H9 (cell line): ENCODE results near the gene TFRC. TPM values are rescaled to one million over a fixed set of nuclear protein-coding genes. Genes with fewer than 3 reads are reported as not detected.

Experiments used
- DNase-seq: peaks from one replicate; pipeline ENCODE4 v3.0.0-alpha.2; 2017
- H2AFZ ChIP-seq: one replicate; pipeline ENCODE4 v1.6.1; 2013; ENCODE audit warnings: mild to moderate bottlenecking, low read length, control low read depth, moderate library complexity
- H2AK5ac ChIP-seq: 2 replicates; pipeline ENCODE4 v1.6.1; 2013; ENCODE audit warnings: low read length, control low read depth, mixed read lengths; ENCODE audit not compliant: insufficient read length
- H2BK120ac ChIP-seq: one replicate; pipeline ENCODE4 v1.6.1; 2013; ENCODE audit warnings: low read depth, mild to moderate bottlenecking, low read length, control low read depth, inconsistent platforms; ENCODE audit not compliant: poor library complexity, severe bottlenecking
- H2BK12ac ChIP-seq: 2 replicates; pipeline ENCODE4 v1.6.1; 2013; ENCODE audit warnings: low read length, control low read depth, mixed read lengths, low read depth; ENCODE audit not compliant: insufficient read length
- H2BK15ac ChIP-seq: 2 replicates; pipeline ENCODE4 v1.6.1; 2013; ENCODE audit warnings: low read depth, low read length, control low read depth
- H2BK20ac ChIP-seq: one replicate; pipeline ENCODE4 v1.6.1; 2013; ENCODE audit warnings: low read depth, mild to moderate bottlenecking, low read length, control low read depth, inconsistent platforms; ENCODE audit not compliant: poor library complexity, severe bottlenecking
- H2BK5ac ChIP-seq: 2 replicates; pipeline ENCODE4 v1.6.1; 2013; ENCODE audit warnings: low read length, control low read depth, mixed read lengths; ENCODE audit not compliant: insufficient read length
- H3K14ac ChIP-seq: 2 replicates; pipeline ENCODE4 v1.6.1; 2013; ENCODE audit warnings: low read length, control low read depth; ENCODE audit not compliant: insufficient read depth
- H3K18ac ChIP-seq: 2 replicates; pipeline ENCODE4 v1.6.1; 2013; ENCODE audit warnings: low read depth, mild to moderate bottlenecking, mixed read lengths, low read length, control low read depth; ENCODE audit not compliant: insufficient read length
- H3K23ac ChIP-seq: 2 replicates; pipeline ENCODE4 v1.6.1; 2013; ENCODE audit warnings: low read length, control low read depth, mixed read lengths, low read depth; ENCODE audit not compliant: insufficient read length
- H3K23me2 ChIP-seq: 2 replicates; pipeline ENCODE4 v1.6.1; 2013; ENCODE audit warnings: low read depth, mild to moderate bottlenecking, mixed read lengths, low read length, control low read depth; ENCODE audit not compliant: insufficient read length, poor library complexity, severe bottlenecking
- H3K27ac ChIP-seq: 2 replicates; pipeline ENCODE4 v1.5.1; 2013; ENCODE audit warnings: low read length, control low read depth, mixed read lengths, low read depth; ENCODE audit not compliant: insufficient read length
- H3K27me3 ChIP-seq: 2 replicates; pipeline ENCODE4 v1.6.1; 2013; ENCODE audit warnings: low read length, control low read depth, inconsistent platforms; ENCODE audit not compliant: insufficient read depth
- H3K4ac ChIP-seq: 2 replicates; pipeline ENCODE4 v1.6.1; 2013; ENCODE audit warnings: low read depth, mild to moderate bottlenecking, control low read depth, inconsistent platforms, low read length, moderate library complexity
- H3K4me1 ChIP-seq: 2 replicates; pipeline ENCODE4 v1.6.1; 2013; ENCODE audit warnings: low read length, control low read depth, inconsistent platforms; ENCODE audit not compliant: insufficient read depth
- H3K4me2 ChIP-seq: 2 replicates; pipeline ENCODE4 v1.6.1; 2013; ENCODE audit warnings: low read length, control low read depth, mixed read lengths; ENCODE audit not compliant: insufficient read length, insufficient read depth
- H3K56ac ChIP-seq: 2 replicates; pipeline ENCODE4 v1.6.1; 2013; ENCODE audit warnings: low read depth, mild to moderate bottlenecking, mixed read lengths, low read length, control low read depth; ENCODE audit not compliant: insufficient read length
- H3K79me1 ChIP-seq: 2 replicates; pipeline ENCODE4 v1.6.1; 2013; ENCODE audit warnings: low read depth, mild to moderate bottlenecking, moderate library complexity, low read length, control low read depth, inconsistent platforms; ENCODE audit not compliant: insufficient read depth, poor library complexity, severe bottlenecking
- H3K79me2 ChIP-seq: 2 replicates; pipeline ENCODE4 v1.6.1; 2013; ENCODE audit warnings: low read length, control low read depth, inconsistent platforms; ENCODE audit not compliant: insufficient read depth
- H3K9ac ChIP-seq: 2 replicates; pipeline ENCODE4 v1.6.1; 2013; ENCODE audit warnings: low read length, control low read depth, mixed read lengths; ENCODE audit not compliant: insufficient read length; ENCODE audit errors: extremely low read depth
- H3K9me3 ChIP-seq: one replicate; pipeline ENCODE4 v1.6.1; 2013; ENCODE audit warnings: low read depth, low read length, inconsistent platforms; ENCODE audit not compliant: control insufficient read depth
- H3T11ph ChIP-seq: one replicate; pipeline ENCODE4 v1.6.1; 2013; ENCODE audit warnings: mild to moderate bottlenecking, low read length, control low read depth, inconsistent platforms
- H4K20me1 ChIP-seq: one replicate; pipeline ENCODE4 v1.6.1; 2013; ENCODE audit not compliant: control insufficient read depth, insufficient read length, insufficient read depth
- H4K5ac ChIP-seq: 2 replicates; pipeline ENCODE4 v1.6.1; 2013; ENCODE audit warnings: low read depth, mild to moderate bottlenecking, mixed read lengths, low read length, control low read depth; ENCODE audit not compliant: insufficient read length
- H4K8ac ChIP-seq: replicated peaks from 2 replicates; pipeline ENCODE4 v1.6.1; 2013; ENCODE audit warnings: low read length, control low read depth, mixed read lengths, low read depth; ENCODE audit not compliant: insufficient read length
- H4K91ac ChIP-seq: 2 replicates; pipeline ENCODE4 v1.6.1; 2013; ENCODE audit warnings: low read depth, mild to moderate bottlenecking, moderate library complexity, mixed read lengths, low read length, control low read depth; ENCODE audit not compliant: insufficient read length
- H3K27ac Mint-ChIP-seq, 3 experiments: 2 replicates in 2 of 3; 3 replicates in 1 of 3; pipeline ENCODE4 v1.8.0; 2020 to 2021; ENCODE audit warnings: mixed read lengths in 3 of 3, mild to moderate bottlenecking in 1 of 3, moderate library complexity in 1 of 3
- H3K27me3 Mint-ChIP-seq: 2 replicates; pipeline ENCODE4 v1.8.0; 2021; ENCODE audit warnings: low read depth, mild to moderate bottlenecking, moderate library complexity, mixed read lengths
- H3K36me3 Mint-ChIP-seq, 3 experiments: 2 replicates in 2 of 3; 3 replicates in 1 of 3; pipeline ENCODE4 v1.8.0; 2020 to 2021; ENCODE audit warnings: low read depth in 3 of 3, mixed read lengths in 3 of 3; ENCODE audit not compliant: insufficient read depth in 1 of 3
- H3K4me1 Mint-ChIP-seq, 2 experiments: 2 replicates each; pipeline ENCODE4 v1.8.0; 2020; ENCODE audit warnings: mixed read lengths in 2 of 2
- H3K4me3 Mint-ChIP-seq, 2 experiments: 2 replicates in 1 of 2; 3 replicates in 1 of 2; pipeline ENCODE4 v1.8.0; 2020 to 2021; ENCODE audit warnings: mild to moderate bottlenecking in 2 of 2, mixed read lengths in 2 of 2, moderate library complexity in 1 of 2
- H3K9me3 Mint-ChIP-seq, 2 experiments: 2 replicates in 1 of 2; 3 replicates in 1 of 2; pipeline ENCODE4 v1.8.0; 2020; ENCODE audit warnings: mild to moderate bottlenecking in 2 of 2, mixed read lengths in 2 of 2, moderate library complexity in 1 of 2
- CTCF ChIP-seq: fragments of 200-600 bp; sonication (generic); conservative IDR thresholded peaks from 3 replicates; pipeline ENCODE4 v1.8.0; 2021; ENCODE audit warnings: antibody characterized with exemption, mild to moderate bottlenecking
- WGBS: extraction: QIAGEN DNeasy Blood & Tissue Kit; methylation state at CpG from one replicate; pipeline ENCODE4 v1.1.7; 2013; ENCODE audit warnings: missing lambda C conversion rate, low lambda C conversion rate, mixed read lengths; ENCODE audit not compliant: insufficient read length; ENCODE audit errors: extremely low coverage; 5-methylcytosine and 5-hydroxymethylcytosine counted together
- total RNA-seq: library from RNA; stranded (reverse); gene quantifications from 2 replicates; pipeline ENCODE4 v1.2.1, GENCODE V29; 2021

The TFRC gene
- total RNA-seq, 1 experiment from 2014 or later, result 135 TPM

DNA sequence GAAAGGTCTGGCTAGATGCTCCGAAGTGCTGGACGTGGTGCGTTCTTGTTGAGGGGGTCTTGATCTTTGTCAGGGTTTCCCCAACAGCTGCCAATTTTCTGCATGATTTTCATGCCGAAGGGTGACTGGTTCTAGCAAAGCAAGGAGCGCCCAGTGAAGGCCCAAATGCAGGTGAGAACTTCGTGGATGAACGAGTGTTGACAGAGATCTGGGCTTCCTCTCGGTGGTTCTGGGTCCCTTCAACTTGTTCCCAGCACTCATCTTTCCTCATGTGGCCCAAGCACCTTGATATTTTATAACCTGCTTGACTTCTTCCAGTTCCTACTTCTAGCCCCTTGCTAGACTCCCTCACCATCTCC lies 40.8 kb upstream of the TFRC start:
- no peak overlapping the region for H4K5ac ChIP-seq
- H2BK5ac ChIP-seq, result no peak overlapping the region
- no peaks in the 10 kb centered on the region; the same call in 1 of the 2 replicates for H3K79me2 ChIP-seq
- H3K4me1 Mint-ChIP-seq, result peaks cover 11 to 13% of the 10 kb centered on the region in 2 experiments
- H3K56ac ChIP-seq, result no peak overlapping the region
- H3K4ac ChIP-seq, result no peak overlapping the region
- WGBS, result no CpG with 5 or more reads among the region's 8 CpGs
- no peak overlapping the region for H2BK120ac ChIP-seq
- no peak overlapping the region for H3K4me3 Mint-ChIP-seq
- no peak for DNase-seq
- H3K79me1 ChIP-seq, result no peaks in the 10 kb centered on the region
- peaks cover 2% of the 10 kb centered on the region for H3K23me2 ChIP-seq
- H3K4me2 ChIP-seq, result no peak overlapping the region
- peaks cover 2% of the 10 kb centered on the region for H3K27me3 Mint-ChIP-seq
- H4K20me1 ChIP-seq, result no peaks in the 10 kb centered on the region
- H2AFZ ChIP-seq, result no peak overlapping the region
- H3K9me3 ChIP-seq, result no peaks in the 10 kb centered on the region
- H2AK5ac ChIP-seq, result no peak overlapping the region
- H4K8ac ChIP-seq, result no peak overlapping the region
- H3K36me3 Mint-ChIP-seq, result no peaks in the 10 kb centered on the region
- H3K23ac ChIP-seq, result no peak overlapping the region
- no peak overlapping the region for H2BK12ac ChIP-seq
- H3K27ac Mint-ChIP-seq, result peak overlapping the region in 2 of 3 experiments; percentile 21 to 27; a peak in 2 of 7 replicates
- H3K27me3 ChIP-seq, result no peaks in the 10 kb centered on the region
- TF ChIP-seq CTCF, result no peak
- peak overlapping the region; percentile 62 for H3K18ac ChIP-seq
- no peak overlapping the region for H2BK15ac ChIP-seq
- H3T11ph ChIP-seq, result no peak overlapping the region
- no peak overlapping the region for H3K27ac ChIP-seq
- no peak overlapping the region for H2BK20ac ChIP-seq
- H3K4me1 ChIP-seq, result peaks cover 5% of the 10 kb centered on the region; the same call in 1 of the 2 replicates
- peaks cover 0 to 3% of the 10 kb centered on the region in 2 experiments; a peak in 2 of 5 replicates for H3K9me3 Mint-ChIP-seq
- no peak overlapping the region for H3K9ac ChIP-seq
- H4K91ac ChIP-seq, result no peak overlapping the region
- H3K14ac ChIP-seq, result 0 out of 2 replicates have a peak overlapping the region, but pooled peaks have one; percentile 28
